GM19043 (cell line): ENCODE results near the gene UNC80.

ENCODE experiments used
- ATAC-seq: cut with Tn5 transposase; IDR thresholded peaks from one replicate; pipeline ENCODE4 v1.9.1; 2021; ENCODE audit warnings: low read depth; ENCODE audit not compliant: unreplicated experiment

The UNC80 gene

DNA sequence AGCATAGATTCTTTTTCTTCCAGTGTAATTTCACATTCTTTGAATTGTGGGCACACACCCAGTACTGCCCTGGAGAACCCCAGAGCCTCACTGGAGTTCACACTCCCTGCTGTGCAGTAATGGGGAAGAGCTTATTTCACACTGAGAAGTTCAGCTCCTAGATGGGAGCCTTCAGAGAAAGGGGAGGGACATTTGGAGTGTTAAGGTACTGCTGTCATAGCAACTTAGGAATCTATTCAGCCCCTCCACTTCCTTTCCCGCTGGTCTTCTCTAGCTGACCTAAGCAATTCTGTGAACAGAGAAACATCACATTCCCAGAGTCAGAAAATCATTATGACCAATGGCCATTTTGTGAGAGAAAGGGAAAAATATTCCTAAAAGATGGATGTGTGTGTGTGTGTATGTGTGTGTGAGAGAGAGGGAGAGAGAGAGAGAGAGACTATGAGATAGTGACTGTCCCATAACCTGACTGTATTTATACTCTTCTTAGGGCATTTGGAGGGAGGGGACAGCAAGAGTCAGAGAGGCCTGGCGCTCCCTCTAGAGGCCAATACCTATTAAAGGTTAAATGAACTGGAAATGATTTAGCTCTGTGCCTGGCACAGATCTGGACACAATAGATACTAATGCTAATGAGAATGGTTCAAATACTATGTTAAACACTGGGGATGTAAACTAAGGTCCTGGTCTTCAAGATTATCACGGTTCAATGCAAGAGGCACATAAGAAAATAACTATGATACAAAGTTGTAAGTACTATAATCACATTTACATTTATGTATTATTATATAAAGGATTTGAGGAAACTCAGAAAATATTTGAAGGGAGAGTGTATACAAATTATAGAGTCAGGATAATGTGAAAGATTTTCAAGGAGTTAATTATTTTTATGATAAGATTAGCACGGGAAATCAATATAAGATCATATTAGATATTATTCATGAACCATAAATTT, 189.3 kb downstream of the UNC80 start:
- ATAC-seq = peak; percentile 96

DNA sequence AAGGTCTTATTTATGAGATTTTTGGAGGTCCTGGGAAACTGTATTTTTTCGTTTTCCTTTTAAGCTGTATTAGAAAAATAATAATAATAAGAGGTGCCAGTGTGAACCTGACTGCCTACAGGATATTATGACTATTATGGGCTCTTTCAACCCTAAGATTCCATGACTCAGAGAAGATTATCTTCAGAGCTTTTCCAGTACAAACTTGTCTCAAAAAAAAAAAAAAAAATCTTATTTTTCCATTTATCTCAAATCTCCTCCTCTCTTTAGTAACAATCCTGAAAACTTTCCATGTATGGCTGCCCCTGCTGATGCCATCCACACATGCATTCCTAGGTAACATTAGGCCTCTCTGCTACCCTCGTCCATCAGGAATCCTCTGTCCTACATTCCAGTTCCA, 194.1 kb downstream of the UNC80 start:
- ATAC-seq = no peak

GRCh38 chr2:209969692-209970091, 198.1 kb downstream of the UNC80 start:
- no peak for ATAC-seq

DNA sequence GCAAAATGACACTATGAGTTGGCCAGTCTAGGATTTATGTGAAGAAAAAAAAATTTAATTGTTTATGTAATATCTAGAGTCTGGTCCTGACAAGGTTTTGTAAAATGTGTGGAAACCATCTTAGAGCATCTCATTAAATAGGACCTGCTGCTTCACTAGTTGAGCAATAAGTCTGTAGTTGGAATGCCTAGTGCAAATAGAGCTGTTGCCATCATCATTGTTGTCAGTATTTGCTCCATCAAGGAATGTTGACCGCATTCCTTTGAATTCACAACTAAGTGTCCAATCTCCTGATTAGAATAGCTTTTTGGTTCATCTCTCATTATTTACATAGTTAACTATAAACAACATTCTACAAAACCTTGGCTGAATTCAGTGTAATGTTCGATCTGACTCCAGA, 198.6 kb downstream of the UNC80 start:
- no peak for ATAC-seq

GRCh38 chr2:209970711-209971110, 199.1 kb downstream of the UNC80 start:
- ATAC-seq = no peak

DNA sequence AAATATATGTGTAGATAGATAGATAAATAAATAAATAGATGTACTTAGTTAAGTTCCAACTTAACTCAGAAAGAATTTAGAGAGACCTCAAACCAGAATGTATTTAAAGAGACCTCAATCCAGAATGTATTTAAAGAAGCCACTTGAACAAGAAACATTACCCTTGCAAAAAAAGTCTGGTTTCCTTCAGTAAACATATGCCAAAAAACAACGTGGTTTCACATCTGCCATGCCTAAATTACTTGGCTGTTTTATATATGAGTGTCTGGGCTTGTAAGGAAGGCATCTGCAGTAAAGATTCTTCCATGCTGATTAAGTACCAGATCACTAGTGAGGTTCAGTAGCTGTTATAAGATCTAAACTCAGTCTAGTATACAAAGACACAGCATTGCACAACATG, 201.7 kb downstream of the UNC80 start:
- ATAC-seq = no peak

DNA sequence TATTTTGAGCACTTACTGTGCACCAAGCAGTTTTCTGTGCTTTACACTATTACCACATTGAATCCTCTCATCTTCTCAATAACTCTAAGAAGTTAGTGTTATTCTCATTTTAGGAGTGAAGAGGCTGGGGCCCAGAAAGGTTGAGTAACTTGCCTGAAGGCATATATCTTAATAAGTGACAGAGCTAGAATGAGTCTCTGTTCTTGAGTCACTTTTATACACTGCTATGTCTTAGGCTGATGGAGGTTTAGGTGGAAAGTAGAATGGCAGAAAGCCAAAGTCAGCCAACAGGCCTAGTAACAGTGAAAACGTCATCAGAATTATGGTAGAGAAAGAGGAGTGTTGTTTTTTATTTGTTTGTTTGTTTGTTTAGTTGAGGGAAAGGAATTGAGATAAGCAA, 202.9 kb downstream of the UNC80 start:
- ATAC-seq = no peak

DNA sequence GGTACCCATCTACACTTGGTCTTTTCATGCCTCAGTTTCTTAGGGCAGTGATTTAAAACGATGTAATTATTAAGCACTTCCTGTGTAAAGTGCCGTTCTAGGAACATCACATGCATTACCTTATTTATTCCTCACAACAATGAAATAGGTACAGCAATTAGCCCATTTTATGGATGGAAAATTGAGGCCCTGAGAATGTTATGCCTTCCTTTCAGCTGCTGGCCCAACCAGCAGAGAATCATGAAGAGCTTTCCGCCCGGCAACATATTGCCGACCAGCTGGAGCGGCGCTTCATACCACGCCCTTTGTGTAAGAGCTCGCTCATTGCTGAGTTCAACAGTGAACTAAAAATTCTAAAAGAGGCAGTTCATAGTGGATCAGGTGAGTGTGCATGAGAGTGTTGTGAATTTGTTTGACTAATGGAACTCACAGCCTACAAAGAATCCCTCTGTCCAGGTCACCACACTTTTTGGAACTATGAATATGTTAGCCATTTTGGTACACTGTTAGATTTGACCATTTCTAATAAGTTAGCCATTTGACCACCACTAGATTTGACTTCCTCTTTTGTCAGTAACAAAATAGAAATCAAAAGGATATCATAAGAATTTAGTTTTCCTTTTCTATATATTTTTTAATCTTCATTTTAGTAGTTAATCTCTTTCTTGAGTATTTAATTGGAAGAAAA, 205.2 kb downstream of the UNC80 start:
- peak; percentile 84 for ATAC-seq

GRCh38 chr2:209977386-209978239, 206.0 kb downstream of the UNC80 start:
- ATAC-seq = peak; percentile 47

DNA sequence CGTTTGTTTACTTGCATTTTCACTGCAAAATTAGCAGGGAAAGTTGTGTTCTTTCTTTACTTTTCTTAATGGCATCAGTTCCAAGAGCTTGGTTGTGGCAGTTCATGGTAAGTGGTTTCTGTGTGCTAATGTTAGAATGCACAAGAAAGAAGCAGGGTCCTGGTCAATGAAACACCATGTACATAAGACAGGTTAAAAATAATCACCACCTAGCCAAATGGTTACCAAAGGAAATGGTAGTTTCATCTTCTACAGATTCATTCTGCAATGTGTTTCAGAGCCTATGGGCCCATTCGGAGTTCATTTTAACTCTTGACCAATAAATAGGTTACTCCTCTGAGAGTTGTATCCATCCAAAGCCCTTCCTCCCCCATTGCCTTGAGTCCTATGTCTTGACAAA, 212.7 kb downstream of the UNC80 start:
- ATAC-seq = no peak

DNA sequence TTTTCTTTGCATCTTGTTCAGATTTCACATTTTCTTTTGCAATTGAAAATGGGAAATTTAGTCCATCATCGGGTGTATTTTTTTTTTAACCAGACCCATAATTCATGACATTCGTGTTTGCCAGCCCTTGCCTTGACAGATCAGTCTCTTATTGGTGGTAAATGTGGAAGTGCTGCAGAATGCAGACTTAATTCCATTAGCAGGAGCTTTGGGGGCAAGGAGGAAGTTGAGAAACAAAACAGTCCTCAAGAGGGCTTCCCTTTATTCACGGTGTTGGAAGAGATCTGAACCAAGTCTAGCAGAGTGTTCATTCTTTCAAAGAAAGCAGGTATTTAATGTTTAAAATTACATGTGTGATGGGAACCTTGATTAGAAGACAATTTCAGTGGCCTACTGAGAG, 214.2 kb downstream of the UNC80 start:
- no peak for ATAC-seq

DNA sequence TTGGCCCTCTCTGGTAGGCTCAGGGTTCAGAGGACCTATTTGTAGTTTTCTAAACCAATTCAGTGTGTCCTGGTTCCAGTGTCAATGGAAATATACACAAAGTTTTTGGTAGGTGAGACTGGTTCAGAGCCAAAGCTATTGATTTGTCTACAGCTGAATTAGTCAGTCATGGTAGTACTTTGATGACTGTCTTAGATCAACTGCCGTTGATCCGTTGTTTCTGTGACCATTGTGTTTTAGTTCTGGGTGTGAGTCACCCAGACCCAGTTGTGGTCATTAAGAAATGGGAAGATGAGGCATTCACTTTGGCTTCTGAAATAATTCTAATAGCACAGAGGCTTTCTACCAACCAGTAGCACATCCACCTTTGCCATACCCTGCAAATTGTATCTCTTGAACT, 214.8 kb downstream of the UNC80 start:
- no peak for ATAC-seq

GRCh38 chr2:209988010-209988409, 216.4 kb downstream of the UNC80 start:
- peak; percentile 49 for ATAC-seq

DNA sequence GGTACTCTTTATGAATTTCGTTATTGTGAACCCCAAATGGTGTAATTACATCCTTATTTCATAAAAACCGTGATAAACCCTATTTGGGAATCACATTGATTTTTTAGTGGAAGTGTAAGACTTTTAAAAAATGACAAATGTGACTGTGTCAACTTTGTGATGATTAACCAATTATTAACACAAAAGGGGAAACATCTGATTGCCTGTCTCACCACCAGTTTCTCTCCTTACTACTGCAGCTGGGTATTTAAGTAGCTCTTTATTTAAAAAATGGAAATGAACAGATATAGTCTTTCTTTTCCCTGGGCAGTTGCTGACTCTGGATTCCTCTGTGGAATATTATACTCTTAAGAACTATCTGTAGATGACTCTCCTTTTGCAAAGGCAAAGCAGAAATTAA, 219.2 kb downstream of the UNC80 start:
- ATAC-seq = no peak

DNA sequence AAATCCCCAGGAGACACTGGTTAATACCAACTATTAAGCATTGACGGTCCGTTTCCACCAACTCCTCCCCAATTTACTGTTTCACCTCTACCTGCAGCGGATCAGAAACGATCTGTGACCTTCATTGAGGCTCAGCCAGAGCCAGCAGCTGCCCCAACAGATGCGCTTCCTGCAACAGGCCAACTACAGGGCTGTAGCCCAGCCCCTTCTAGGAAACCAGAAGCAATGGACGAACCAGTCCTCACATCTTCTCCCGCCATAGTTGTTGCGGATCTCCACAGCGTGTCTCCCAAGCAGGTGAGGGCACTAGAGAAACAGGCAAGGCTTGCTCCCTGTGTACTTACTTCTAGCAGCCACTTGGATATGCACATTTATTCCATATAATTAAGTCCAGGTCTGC, 222.3 kb downstream of the UNC80 start:
- no peak for ATAC-seq

GRCh38 chr2:209998596-209998995, 227.0 kb downstream of the UNC80 start:
- ATAC-seq = no peak

DNA sequence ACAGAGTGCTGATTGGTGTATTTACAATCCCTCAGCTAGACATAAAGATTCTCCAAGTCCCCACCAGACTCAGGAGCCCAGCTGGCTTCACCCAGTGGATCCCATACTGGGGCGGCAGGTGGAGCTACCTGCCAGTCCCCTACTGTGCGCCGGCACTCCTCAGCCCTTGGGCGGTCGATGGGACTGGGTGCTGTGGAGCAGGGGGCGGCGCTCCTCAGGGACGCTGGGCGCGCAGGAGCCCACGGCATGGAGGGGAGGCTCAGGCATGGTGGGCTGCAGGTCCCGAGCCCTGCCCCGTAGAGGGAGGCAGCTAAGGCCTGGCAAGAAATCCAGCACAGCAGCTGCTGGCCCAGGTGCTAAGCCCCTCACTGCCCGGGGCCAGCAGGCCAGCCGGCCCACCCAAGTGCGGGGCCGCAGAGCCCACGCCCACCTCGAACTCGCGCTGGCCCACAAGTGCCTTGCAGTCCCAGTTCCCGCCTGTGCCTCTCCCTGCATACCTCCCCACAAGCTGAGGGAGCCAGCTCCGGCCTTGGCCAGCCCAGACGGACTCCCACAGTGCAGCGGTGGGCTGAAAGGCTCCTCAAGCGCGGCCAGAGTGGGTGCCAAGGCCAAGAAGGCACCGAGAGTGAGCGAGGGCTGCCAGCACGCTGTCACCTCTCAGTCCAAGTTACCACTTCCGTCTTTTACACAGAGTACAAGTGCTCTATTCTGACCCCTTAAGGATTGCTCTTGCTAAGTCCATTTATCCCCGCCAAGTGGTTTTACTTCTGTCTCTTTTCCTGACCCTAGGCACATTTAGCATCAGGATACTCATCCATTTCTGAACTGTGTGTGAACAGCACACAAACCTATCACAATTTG, 229.1 kb downstream of the UNC80 start:
- no peak for ATAC-seq

- ATAC-seq = peak; percentile 99
Observed at GRCh38 chr2:210002158-210003157, 230.8 kb downstream of the UNC80 start, which contains the start of gene RPE. RPE (plus strand) TSS chr2:210002638; CDS start chr2:210002662, 24 bp downstream.

DNA sequence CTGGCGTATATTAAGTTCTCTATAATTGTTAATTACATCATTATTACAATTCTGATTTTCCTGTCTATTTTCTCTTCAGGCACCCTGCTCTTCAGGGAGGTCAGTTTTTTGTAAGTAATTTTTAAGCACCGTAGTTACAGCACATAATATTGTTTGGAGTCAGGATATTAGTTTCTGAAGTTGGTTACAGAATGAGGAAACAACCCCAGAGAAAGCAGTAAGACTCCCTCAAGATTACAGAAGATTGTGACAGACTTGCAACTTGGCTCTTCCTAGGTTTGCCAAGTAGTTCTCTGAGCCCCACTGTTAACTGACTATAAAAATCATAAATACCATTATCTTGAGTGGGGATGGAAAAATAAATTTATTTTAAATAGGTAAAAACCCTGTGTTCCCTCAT, 231.7 kb downstream of the UNC80 start:
- ATAC-seq = no peak
